ENCODE measurements around the gene TTC39C.

- no peak for TF ChIP-seq CTCF (IDR thresholded peaks at IDR 0.05; ENCODE audit: low read depth, low read length)
- TF ChIP-seq POLR2A (IDR thresholded peaks at IDR 0.05; ENCODE audit: extremely low read depth, insufficient read length), result no peak
- no peak for TF ChIP-seq MYC (IDR thresholded peaks at IDR 0.05; ENCODE audit: low read depth, low read length)
Observed at GRCh38 chr18:23977103-23977502, 37.5 kb upstream of the TTC39C start.

All from NB4 (cell line).